Endothelial cell of umbilical vein (primary cell): ENCODE results near the gene BCAR3. TPM values are rescaled to one million over a fixed set of nuclear protein-coding genes. Genes with fewer than 3 reads are reported as not detected.
A peak's percentile ranks its signal among the peaks of the same experiment; 100 is the strongest.

ENCODE experiments used
- BruUV-seq: library from RNA; stranded (reverse); fragments of 400-500 nt; replicated peaks from 2 replicates; lab custom pipeline; 2021; lab: Mats Ljungman, UMichigan
- CTCF ChIA-PET: fragments of 300-600, 350-600 bp; sonication (Branson Sonifier 250); formaldehyde crosslinking; loops from one replicate; lab custom pipeline; 2021; ENCODE audit warnings: antibody characterized with exemption, inconsistent platforms; lab: Charles Lee
- POLR2A ChIA-PET: fragments of 300-600, 350-600 bp; sonication (Branson Sonifier 250); formaldehyde crosslinking; loops from one replicate; lab custom pipeline; 2021; ENCODE audit warnings: antibody characterized with exemption, inconsistent platforms; lab: Charles Lee
- DNase-seq: peaks from one replicate; pipeline ENCODE4 v3.0.0-alpha.2; 2011; ENCODE audit warnings: low read depth, low spot score
- FAIRE-seq: peaks from 2 replicates; lab custom pipeline; 2011; peaks lifted over from hg19 to GRCh38; lab: Jason Lieb, UNC
- H2AFZ ChIP-seq: 2 replicates; pipeline ENCODE4 v1.6.0; 2012; ENCODE audit warnings: low read depth, low read length, control low read depth, inconsistent platforms
- H3K27ac ChIP-seq: 2 replicates; pipeline ENCODE4 v1.5.1; 2011; ENCODE audit warnings: low read depth, mild to moderate bottlenecking, control low read depth, low read length, moderate library complexity; ENCODE audit not compliant: insufficient read depth
- H3K27me3 ChIP-seq, 2 experiments: 2 replicates each; pipeline versions ENCODE4 v1.6.0 to v1.6.1; 2011; ENCODE audit warnings: low read length in 2 of 2, mixed read lengths in 1 of 2; ENCODE audit not compliant: control insufficient read depth in 2 of 2, insufficient read depth in 2 of 2
- H3K36me3 ChIP-seq, 2 experiments: 2 replicates in 1 of 2; 3 replicates in 1 of 2; pipeline ENCODE4 v1.5.1; 2011; ENCODE audit warnings: low read length in 2 of 2, mild to moderate bottlenecking in 1 of 2, moderate library complexity in 1 of 2; ENCODE audit not compliant: control insufficient read depth in 2 of 2, insufficient read depth in 2 of 2; ENCODE audit errors: extremely low read depth in 1 of 2
- H3K4me1 ChIP-seq: 3 replicates; pipeline ENCODE4 v1.5.1; 2011; ENCODE audit warnings: mild to moderate bottlenecking, low read length; ENCODE audit not compliant: control insufficient read depth, insufficient read depth; ENCODE audit errors: extremely low read depth
- H3K4me2 ChIP-seq: 2 replicates; pipeline ENCODE4 v1.6.1; 2011; ENCODE audit warnings: low read length, control low read depth, mixed read lengths; ENCODE audit not compliant: insufficient read depth
- H3K4me3 ChIP-seq, 3 experiments: fragments of 200-600 bp in 1 of 3; sonication (generic), shearing (Covaris generic) in 1 of 3; replicated peaks in 1 of 3; 2 replicates each; pipeline ENCODE4 v1.5.1; 2011 to 2016; ENCODE audit warnings: control low read depth in 3 of 3, low read length in 3 of 3, mild to moderate bottlenecking in 2 of 3, inconsistent platforms in 1 of 3, low read depth in 1 of 3, moderate library complexity in 1 of 3; ENCODE audit not compliant: insufficient read depth in 1 of 3
- H3K79me2 ChIP-seq: 2 replicates; pipeline ENCODE4 v1.6.0; 2012; ENCODE audit warnings: low read length, inconsistent platforms; ENCODE audit not compliant: control insufficient read depth, insufficient read depth
- H3K9ac ChIP-seq: replicated peaks from 2 replicates; pipeline ENCODE3; 2011; ENCODE audit warnings: low read length, control low read depth; ENCODE audit not compliant: insufficient read depth; ENCODE audit errors: extremely low read depth
- H3K9me1 ChIP-seq: replicated peaks from 3 replicates; pipeline ENCODE4 v1.6.0; 2011; ENCODE audit warnings: mild to moderate bottlenecking, low read length; ENCODE audit not compliant: control insufficient read depth, insufficient read depth; ENCODE audit errors: extremely low read depth
- H3K9me3 ChIP-seq: replicated peaks from 2 replicates; pipeline ENCODE4 v1.5.1; 2012; ENCODE audit warnings: low read length, inconsistent platforms; ENCODE audit not compliant: control insufficient read depth, insufficient read depth
- H4K20me1 ChIP-seq: replicated peaks from 2 replicates; pipeline ENCODE3; 2011; ENCODE audit warnings: mild to moderate bottlenecking, low read length; ENCODE audit not compliant: control insufficient read depth, insufficient read depth; ENCODE audit errors: extremely low read depth
- CTCF ChIP-seq, 2 donors: IDR thresholded peaks; 1 replicate in 1 of 2; 2 replicates in 1 of 2; pipeline ENCODE4 v1.5.1; 2011; ENCODE audit warnings: low read length in 2 of 2, mild to moderate bottlenecking in 2 of 2, moderate library complexity in 2 of 2, control low read depth in 1 of 2, inconsistent platforms in 1 of 2, low read depth in 1 of 2; ENCODE audit not compliant: insufficient read depth in 1 of 2; ENCODE audit errors: extremely low read depth in 1 of 2
- EZH2 ChIP-seq: IDR thresholded peaks from 2 replicates; pipeline ENCODE4 v1.6.1; 2012; ENCODE audit warnings: borderline replicate concordance, low read depth, mild to moderate bottlenecking, moderate library complexity, low read length, inconsistent platforms; ENCODE audit not compliant: severe bottlenecking
- FOS ChIP-seq: IDR thresholded peaks from 2 replicates; pipeline ENCODE4 v1.6.1; 2011; ENCODE audit warnings: mild to moderate bottlenecking, low read length, moderate library complexity, borderline replicate concordance; ENCODE audit not compliant: insufficient read depth
- GATA2 ChIP-seq: IDR thresholded peaks from 2 replicates; pipeline ENCODE4 v1.7.0; 2011; ENCODE audit warnings: low read depth, mild to moderate bottlenecking, moderate library complexity, mixed read lengths, low read length; ENCODE audit not compliant: insufficient read length, insufficient read depth
- JUN ChIP-seq: IDR thresholded peaks from 2 replicates; pipeline ENCODE4 v1.6.1; 2011; ENCODE audit warnings: borderline replicate concordance, low read depth; ENCODE audit not compliant: insufficient read length, insufficient read depth
- MAX ChIP-seq: IDR thresholded peaks from 2 replicates; pipeline ENCODE4 v1.6.1; 2011; ENCODE audit not compliant: insufficient read depth, insufficient read length
- MYC ChIP-seq: IDR thresholded peaks from one replicate; pipeline ENCODE4 v1.6.1; 2011; ENCODE audit warnings: mild to moderate bottlenecking, low read depth, low read length
- POLR2A ChIP-seq: IDR thresholded peaks from 2 replicates; pipeline ENCODE4 v1.6.1; 2012; ENCODE audit warnings: low read depth, mild to moderate bottlenecking, control low read depth, low read length
- POLR2AphosphoS5 ChIP-seq: IDR thresholded peaks from 2 replicates; pipeline ENCODE4 v1.6.1; 2012; ENCODE audit warnings: low read depth, mild to moderate bottlenecking, control low read depth, low read length, moderate library complexity; ENCODE audit not compliant: insufficient read depth
- dilution Hi-C: fragments of 300-500 bp; cut with MboI; formaldehyde crosslinking; loops from one replicate; pipeline ENCODE4 v1.15.0; 2019; ENCODE audit warnings: low sequenced_read_pairs; ENCODE audit not compliant: extremely low pct_ligation_motif_present
- intact Hi-C: fragments of 100-400 bp; cut with micrococcal nuclease; formaldehyde crosslinking; loops from one replicate; pipeline ENCODE4 v1.10.0; 2022
- polyA plus RNA-seq, 4 experiments: library from polyadenylated mRNA; depleted of rRNA in 3 of 4; stranded (reverse) in 3 of 4; unstranded in 1 of 4; fragments of >200 nt; gene quantifications; 2 replicates each; pipeline versions ENCODE4 v1.2.1 to v1.2.3, GENCODE V29; 2011 to 2012; ENCODE audit warnings: missing spikeins in 1 of 4
- total RNA-seq: library from RNA; stranded (reverse); gene quantifications from 2 replicates; pipeline ENCODE4 v1.2.3, GENCODE V29; 2021

The BCAR3 gene
- total and polyA plus RNA-seq, 2 donors (not counting 3 experiments of a cell fraction or from before 2014, with no cell fraction given) = 17.5 to 32.9 TPM

- Histone ChIP-seq H3K27ac (peak overlapping the region; percentile 92), H3K4me3 (no peak overlapping the region), H3K27me3 (no peaks in the 10 kb centered on the region), H3K36me3 (peaks cover 0 to 10% of the 10 kb centered on the region in 2 experiments), H3K4me1 (peaks cover 88% of the 10 kb centered on the region), H4K20me1 (peaks cover 2% of the 10 kb centered on the region), H3K9me3 (no peaks in the 10 kb centered on the region), H3K9me1 (no peaks in the 10 kb centered on the region), H3K9ac (peak overlapping the region; percentile 49), H2AFZ (no peak overlapping the region), H3K79me2 (peaks cover 76% of the 10 kb centered on the region), H3K4me2 (peak overlapping the region; percentile 50)
- intact Hi-C loops (loop anchor here (5.0 kb wide), 2 partner anchors 104 to 224 kb away; partner anchors contain the start of gene FNBP1L), dilution Hi-C loops (loop anchor here (25.0 kb wide), 1 partner anchor 141 kb away; no protein-coding TSS in a partner anchor)
- ChIA-PET POLR2A (interaction anchor here (1.6 kb wide), 1 partner anchor 45 kb away, joined by 5 read pairs; no protein-coding TSS in a partner anchor), CTCF (interaction anchor here (1.2 to 8.2 kb wide), 10 partner anchors 9 to 175 kb away, joined by 3 to 104 read pairs (median 12); partner anchors contain the start of gene BCAR3)
- BruUV-seq = no TSS peak
- no peak for DNase-seq
- FAIRE-seq = no peak
- TF ChIP-seq POLR2AphosphoS5 (no peak), CTCF (IDR thresholded peaks at IDR 0.05; ENCODE audit: extremely low read depth in 1 of 2, insufficient read depth in 1 of 2, low read depth in 1 of 2, low read length in 2 of 2) (no peak), MAX (no peak), JUN (no peak), FOS (no peak), GATA2 (no peak), MYC (no peak), EZH2 (no peak), POLR2A (no peak)
Measured at GRCh38 chr1:93671099-93671621, 10.5 kb downstream of the BCAR3 start.
